Measurements from ENCODE around the gene PEX3. TPM values are rescaled to one million over a fixed set of nuclear protein-coding genes. Genes with fewer than 3 reads are reported as not detected.
"Not testable (repeated sequence)": the region's sequence is repeated elsewhere in the genome, so short reads cannot be mapped to it uniquely, and the experiment has no call there.

PEX3 gene
- total RNA-seq, 1 experiment from 2014 or later: 38.1 TPM

GRCh38 chr6:143506199-143506598, 55.6 kb downstream of the PEX3 start:
- no peak for DNase-seq (ENCODE audit: low read depth)

- no peak for DNase-seq (ENCODE audit: low read depth)
Measured at GRCh38 chr6:143506620-143507019, 56.0 kb downstream of the PEX3 start.

- DNase-seq (ENCODE audit: low read depth): peak; percentile 35
Measured at GRCh38 chr6:143507358-143508145, 56.9 kb downstream of the PEX3 start.

GRCh38 chr6:143510326-143510725, 59.7 kb downstream of the PEX3 start:
- DNase-seq (ENCODE audit: low read depth): not testable (repeated sequence)

- DNase-seq (ENCODE audit: low read depth): peak; percentile 92
Measured at GRCh38 chr6:143510991-143511891, 60.6 kb downstream of the PEX3 start, which contains the start of gene FUCA2. FUCA2 (minus strand) TSS chr6:143511720; CDS start chr6:143511634, 86 bp downstream.

GRCh38 chr6:143513410-143513809, 62.8 kb downstream of the PEX3 start:
- DNase-seq (ENCODE audit: low read depth): peak; percentile 20

GRCh38 chr6:143515061-143515760, 64.6 kb downstream of the PEX3 start:
- DNase-seq (ENCODE audit: low read depth): peak; percentile 31

- DNase-seq (ENCODE audit: low read depth): no peak
Measured at GRCh38 chr6:143515766-143516355, 65.3 kb downstream of the PEX3 start.

- no peak for DNase-seq (ENCODE audit: low read depth)
Measured at GRCh38 chr6:143516690-143517446, 66.3 kb downstream of the PEX3 start.

GRCh38 chr6:143517447-143517773, 66.8 kb downstream of the PEX3 start:
- no peak for DNase-seq (ENCODE audit: low read depth)

GRCh38 chr6:143522039-143522600, 71.5 kb downstream of the PEX3 start:
- DNase-seq (ENCODE audit: low read depth): no peak

GRCh38 chr6:143525356-143525755, 74.8 kb downstream of the PEX3 start:
- no peak for DNase-seq (ENCODE audit: low read depth)

- DNase-seq (ENCODE audit: low read depth): no peak
Measured at GRCh38 chr6:143527677-143528076, 77.1 kb downstream of the PEX3 start.

GRCh38 chr6:143528164-143528811, 77.7 kb downstream of the PEX3 start:
- no peak for DNase-seq (ENCODE audit: low read depth)

- peak; percentile 30 for DNase-seq (ENCODE audit: low read depth)
Measured at GRCh38 chr6:143529095-143529494, 78.5 kb downstream of the PEX3 start.

GRCh38 chr6:143531720-143532499, 81.3 kb downstream of the PEX3 start:
- no peak for DNase-seq (ENCODE audit: low read depth)

GRCh38 chr6:143535189-143535614, 84.6 kb downstream of the PEX3 start:
- DNase-seq (ENCODE audit: low read depth): no peak

GRCh38 chr6:143536461-143536865, 85.9 kb downstream of the PEX3 start:
- DNase-seq (ENCODE audit: low read depth): peak; percentile 65
